Fibroblast of mammary gland (primary cell): ENCODE results near the gene SLBP.

Experiments
- DNase-seq: peaks from one replicate; pipeline ENCODE4 v3.0.0-alpha.2; 2010; ENCODE audit warnings: low read depth
- H3K4me3 ChIP-seq: 2 replicates; pipeline ENCODE4 v1.5.1; 2011; ENCODE audit warnings: low read depth, mild to moderate bottlenecking, low read length, moderate library complexity; ENCODE audit not compliant: control insufficient read depth
- TF ChIP-seq, protein P1 (sequence below): conservative IDR thresholded peaks from 2 replicates; pipeline ENCODE4 v1.5.1; 2011; ENCODE audit warnings: low read depth, low read length, inconsistent platforms; ENCODE audit not compliant: control insufficient read depth, insufficient read depth

Gene SLBP

DNA sequence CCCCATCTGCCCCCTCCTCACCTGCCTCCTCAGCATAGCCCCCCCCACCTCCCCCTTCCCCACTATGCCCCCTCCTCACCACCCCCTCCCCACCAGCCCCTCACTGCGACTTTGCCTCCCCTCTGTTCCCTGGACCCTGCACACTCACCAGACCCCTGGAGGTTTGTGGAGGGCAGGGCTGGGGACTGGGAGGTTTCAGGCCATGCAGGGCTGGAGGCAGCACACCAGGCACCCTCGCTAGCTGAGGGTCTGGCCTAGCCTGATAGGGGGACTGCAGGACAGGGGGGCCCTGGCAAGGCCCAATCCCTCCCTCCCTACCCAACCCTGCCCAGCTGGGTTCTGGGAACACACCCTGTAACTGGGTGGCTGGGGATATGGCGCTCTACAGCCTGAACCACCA, 37.3 kb upstream of the SLBP start:
- no peak overlapping the region for H3K4me3 ChIP-seq
- no peak for DNase-seq
- TF ChIP-seq, protein P1, sequence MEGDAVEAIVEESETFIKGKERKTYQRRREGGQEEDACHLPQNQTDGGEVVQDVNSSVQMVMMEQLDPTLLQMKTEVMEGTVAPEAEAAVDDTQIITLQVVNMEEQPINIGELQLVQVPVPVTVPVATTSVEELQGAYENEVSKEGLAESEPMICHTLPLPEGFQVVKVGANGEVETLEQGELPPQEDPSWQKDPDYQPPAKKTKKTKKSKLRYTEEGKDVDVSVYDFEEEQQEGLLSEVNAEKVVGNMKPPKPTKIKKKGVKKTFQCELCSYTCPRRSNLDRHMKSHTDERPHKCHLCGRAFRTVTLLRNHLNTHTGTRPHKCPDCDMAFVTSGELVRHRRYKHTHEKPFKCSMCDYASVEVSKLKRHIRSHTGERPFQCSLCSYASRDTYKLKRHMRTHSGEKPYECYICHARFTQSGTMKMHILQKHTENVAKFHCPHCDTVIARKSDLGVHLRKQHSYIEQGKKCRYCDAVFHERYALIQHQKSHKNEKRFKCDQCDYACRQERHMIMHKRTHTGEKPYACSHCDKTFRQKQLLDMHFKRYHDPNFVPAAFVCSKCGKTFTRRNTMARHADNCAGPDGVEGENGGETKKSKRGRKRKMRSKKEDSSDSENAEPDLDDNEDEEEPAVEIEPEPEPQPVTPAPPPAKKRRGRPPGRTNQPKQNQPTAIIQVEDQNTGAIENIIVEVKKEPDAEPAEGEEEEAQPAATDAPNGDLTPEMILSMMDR = no peak

DNA sequence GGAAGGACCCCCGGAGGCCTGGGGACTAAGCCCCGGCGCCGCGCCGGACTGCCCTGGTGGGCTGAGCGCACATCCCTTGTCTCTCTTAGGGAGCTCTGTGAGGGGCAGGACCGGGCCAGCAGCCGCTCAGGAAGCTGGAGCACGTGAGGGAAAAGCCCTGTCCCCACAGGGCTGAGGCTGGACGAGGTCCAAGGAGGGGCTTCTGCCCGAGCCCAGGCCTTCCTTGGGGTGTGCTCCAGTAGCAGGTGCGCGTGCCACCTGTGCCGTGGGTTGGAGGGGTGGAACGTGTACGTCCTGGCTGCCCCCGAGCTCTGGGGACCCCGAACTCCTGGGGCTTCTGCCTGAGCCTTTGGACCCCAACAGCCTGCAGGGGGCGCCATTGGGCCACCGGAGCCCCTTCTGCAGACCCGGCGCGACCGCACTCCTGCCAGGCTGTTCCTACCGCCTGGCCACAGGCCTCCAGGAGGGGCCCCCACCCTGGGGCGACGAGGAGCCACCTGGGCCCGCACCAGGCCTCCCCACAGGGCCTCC, 36.4 kb upstream of the SLBP start:
- peak; percentile 54 for DNase-seq
- H3K4me3 ChIP-seq = no peak overlapping the region
- TF ChIP-seq, protein P1 = peak; percentile 56

DNA sequence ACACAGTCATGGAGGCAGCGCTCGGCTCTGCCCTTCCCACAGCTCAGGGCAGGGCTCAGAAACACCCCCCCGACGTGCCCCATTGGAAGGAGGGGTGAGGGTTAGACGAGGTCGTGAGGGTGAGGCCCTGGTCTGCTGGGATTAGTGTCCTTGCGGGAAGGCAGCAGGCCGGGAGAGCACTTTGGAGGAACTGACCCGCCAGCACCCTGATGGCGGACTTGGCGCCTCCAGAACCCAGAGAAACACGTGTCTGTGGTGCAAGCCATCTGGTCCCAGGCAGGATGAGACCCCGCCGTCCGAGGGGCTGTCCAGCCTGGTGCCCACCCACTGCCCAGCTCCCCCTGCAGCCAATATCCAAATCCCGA, 35.5 kb upstream of the SLBP start:
- TF ChIP-seq, protein P1 = no peak
- no peak for DNase-seq
- no peak overlapping the region for H3K4me3 ChIP-seq

DNA sequence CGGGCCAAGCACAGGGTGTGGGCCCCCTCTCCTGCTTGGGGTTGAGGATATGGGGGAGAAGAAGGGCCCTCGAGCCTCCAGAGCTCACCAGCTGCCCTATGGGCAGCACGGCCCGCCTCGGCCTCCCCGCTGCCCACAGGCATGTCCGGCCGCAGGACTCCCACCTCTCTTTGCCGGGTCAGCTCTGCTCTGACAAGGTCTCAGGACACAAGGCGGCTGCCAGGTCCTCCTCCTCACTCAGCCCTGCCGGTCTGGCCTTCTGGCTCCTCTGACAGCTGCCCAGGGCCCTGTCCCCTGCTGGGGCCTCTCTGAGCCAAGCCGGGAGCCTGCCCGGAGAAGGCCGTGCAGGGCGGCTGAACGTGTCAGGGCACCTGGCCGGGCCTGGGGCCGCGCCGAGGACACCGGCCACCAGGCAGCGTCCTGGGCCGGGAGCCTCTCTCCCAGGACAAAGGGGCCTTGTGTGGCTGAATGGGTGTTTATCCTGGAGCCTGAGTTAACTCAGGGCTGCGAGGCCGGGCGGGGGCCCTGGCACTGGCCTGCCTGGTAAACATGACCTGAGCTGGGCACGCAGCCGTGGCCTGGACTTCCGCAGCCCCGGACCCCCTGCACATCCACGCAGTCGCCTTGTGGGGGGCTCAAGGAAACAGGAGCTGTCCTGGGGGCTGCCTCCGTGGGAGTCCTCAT, 34.9 kb upstream of the SLBP start:
- DNase-seq = no peak
- TF ChIP-seq, protein P1 = no peak
- H3K4me3 ChIP-seq = no peak overlapping the region

DNA sequence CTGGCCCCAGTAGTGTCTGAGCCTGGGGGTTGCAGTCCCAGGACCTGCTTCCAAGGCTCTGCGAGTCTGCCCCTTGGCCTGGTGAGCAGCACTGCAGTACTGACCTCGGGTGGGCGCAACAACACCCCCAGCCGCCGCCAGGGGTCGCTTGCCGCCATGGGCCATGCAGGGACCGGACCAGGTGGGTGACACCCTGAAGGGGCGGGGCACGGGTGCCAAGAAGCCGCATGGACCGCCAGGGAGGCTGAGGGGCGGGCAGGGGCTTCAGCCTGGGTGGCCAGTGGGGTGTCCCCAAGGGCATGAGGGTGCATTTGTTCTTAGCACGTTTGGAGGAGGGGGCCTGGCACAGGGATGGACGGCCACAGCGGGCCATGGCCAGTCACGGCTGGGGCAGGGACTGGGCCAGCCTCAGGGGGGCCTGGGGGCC, 34.2 kb upstream of the SLBP start:
- TF ChIP-seq, protein P1 = peak; percentile 61
- H3K4me3 ChIP-seq = no peak overlapping the region
- DNase-seq = peak; percentile 56

DNA sequence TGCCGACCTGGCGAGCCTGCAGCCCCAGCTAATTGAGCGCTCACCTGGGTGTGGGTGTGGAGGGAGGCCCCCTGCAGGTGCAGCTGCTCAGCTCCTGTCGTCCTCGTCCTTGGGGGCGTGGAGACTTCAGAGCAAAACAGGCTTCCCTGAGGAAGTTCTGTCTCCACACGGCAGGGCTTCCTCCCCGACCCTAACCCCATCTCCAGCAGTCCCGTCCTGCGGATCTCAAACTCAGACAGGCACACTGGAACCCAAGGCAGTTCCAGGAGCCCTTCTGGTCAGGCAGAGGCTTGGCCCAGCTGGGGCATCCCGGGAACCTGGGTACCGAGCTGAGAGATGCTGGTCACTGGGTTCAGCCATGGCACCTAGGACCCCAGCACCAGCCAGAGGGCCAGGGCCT, 33.6 kb upstream of the SLBP start:
- TF ChIP-seq, protein P1 = no peak
- no peak for DNase-seq
- no peak overlapping the region for H3K4me3 ChIP-seq
